Measurements from ENCODE around the gene SLC9A1. TPM values are rescaled to one million over a fixed set of nuclear protein-coding genes. Genes with fewer than 3 reads are reported as not detected.

The SLC9A1 gene
- total RNA-seq, 3 donors from 2014 or later, result 6.1 to 14.2 (median 13.8) TPM

- no peaks in the 10 kb centered on the region for H3K36me3 ChIP-seq
- no peaks in the 10 kb centered on the region for H3K9me3 ChIP-seq
- H3K27ac ChIP-seq, result no peak overlapping the region
- TF ChIP-seq CTCF (IDR thresholded peaks at IDR 0.05) (no peak), POLR2AphosphoS5 (IDR thresholded peaks at IDR 0.05) (no peak), POLR2A (IDR thresholded peaks at IDR 0.05) (no peak)
- H3K4me3 ChIP-seq, result no peak overlapping the region
- no peak for DNase-seq (ENCODE audit: low spot score in 2 of 2)
- H3K4me1 ChIP-seq, result no peaks in the 10 kb centered on the region
- intact Hi-C loops (cut with DNase I; ENCODE audit: low total_unique reads), result no loop called here
- no peaks in the 10 kb centered on the region for H3K27me3 ChIP-seq
Observed at GRCh38 chr1:27166351-27166802, 11.5 kb upstream of the SLC9A1 start.

- H3K27me3 ChIP-seq, result no peaks in the 10 kb centered on the region
- H3K4me3 ChIP-seq, result no peak overlapping the region
- TF ChIP-seq CTCF (IDR thresholded peaks at IDR 0.05) (no peak), POLR2A (IDR thresholded peaks at IDR 0.05) (no peak), POLR2AphosphoS5 (IDR thresholded peaks at IDR 0.05) (no peak)
- no peaks in the 10 kb centered on the region for H3K9me3 ChIP-seq
- no peak for DNase-seq (ENCODE audit: low spot score in 2 of 2)
- H3K36me3 ChIP-seq, result no peaks in the 10 kb centered on the region
- intact Hi-C loops (cut with DNase I; ENCODE audit: low total_unique reads), result no loop called here
- no peaks in the 10 kb centered on the region for H3K4me1 ChIP-seq
- H3K27ac ChIP-seq, result no peak overlapping the region
Observed at GRCh38 chr1:27163093-27163492, 8.2 kb upstream of the SLC9A1 start.

DNA sequence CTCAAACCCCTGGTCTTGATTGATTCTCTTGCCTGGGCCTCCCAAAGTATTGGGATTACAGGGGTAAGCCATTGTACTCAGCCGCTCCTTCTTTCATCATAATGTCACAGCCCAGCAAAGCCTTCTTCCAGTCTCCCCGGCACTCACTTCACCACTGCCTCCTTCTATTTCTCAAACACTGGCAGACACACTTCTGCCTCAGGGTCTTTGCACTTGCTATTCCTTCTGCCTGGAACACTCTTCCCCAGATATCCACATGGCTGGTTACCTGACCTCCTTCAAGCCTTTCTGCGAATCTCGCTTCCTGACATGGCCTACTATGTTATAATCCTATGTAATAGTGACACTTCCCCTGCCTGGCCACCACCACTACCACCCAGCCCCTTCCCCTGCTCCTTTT, 7.2 kb upstream of the SLC9A1 start:
- intact Hi-C loops (cut with DNase I; ENCODE audit: low total_unique reads), result no loop called here
- no peak for DNase-seq (ENCODE audit: low spot score in 2 of 2)

DNA sequence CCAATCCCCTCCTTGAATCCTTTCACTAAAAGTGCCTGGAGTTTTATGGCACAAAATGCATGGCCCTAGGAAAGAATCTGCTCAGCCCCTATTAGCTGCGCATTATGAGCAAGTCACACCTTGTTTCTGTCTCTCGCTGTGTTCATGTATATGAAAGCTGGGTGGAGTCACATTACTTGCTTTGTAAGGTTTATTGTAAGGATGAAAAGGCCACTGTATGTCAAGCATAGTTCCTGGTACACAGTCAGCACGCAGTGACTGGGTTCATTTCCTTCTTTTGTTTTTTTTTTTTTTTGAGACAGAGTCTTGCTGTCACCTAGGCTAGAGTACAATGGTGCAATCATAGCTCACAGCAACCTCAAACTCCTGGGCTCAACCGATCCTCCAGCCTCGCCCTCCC, 6.7 kb upstream of the SLC9A1 start:
- no peaks in the 10 kb centered on the region for H3K36me3 ChIP-seq
- H3K27me3 ChIP-seq, result no peaks in the 10 kb centered on the region
- TF ChIP-seq POLR2A (IDR thresholded peaks at IDR 0.05), result no peak
- no peak for TF ChIP-seq POLR2AphosphoS5 (IDR thresholded peaks at IDR 0.05)
- no peak for TF ChIP-seq CTCF (IDR thresholded peaks at IDR 0.05)
- intact Hi-C loops (cut with DNase I; ENCODE audit: low total_unique reads), result no loop called here
- peak overlapping the region in 1 of 2 donors; percentile 62 for H3K27ac ChIP-seq
- DNase-seq (ENCODE audit: low spot score in 2 of 2), result no peak
- no peak overlapping the region for H3K4me3 ChIP-seq
- no peaks in the 10 kb centered on the region for H3K9me3 ChIP-seq
- no peaks in the 10 kb centered on the region for H3K4me1 ChIP-seq

More for the DNA sequence above, 7.2 kb upstream of the SLC9A1 start:
- Histone ChIP-seq H3K27ac (peak overlapping the region in 1 of 2 donors; percentile 61), H3K36me3 (no peaks in the 10 kb centered on the region), H3K4me3 (no peak overlapping the region), H3K9me3 (no peaks in the 10 kb centered on the region), H3K27me3 (no peaks in the 10 kb centered on the region), H3K4me1 (no peaks in the 10 kb centered on the region)
- TF ChIP-seq POLR2AphosphoS5 (IDR thresholded peaks at IDR 0.05), result no peak
- TF ChIP-seq CTCF (IDR thresholded peaks at IDR 0.05), result no peak
- no peak for TF ChIP-seq POLR2A (IDR thresholded peaks at IDR 0.05)

- intact Hi-C loops (cut with DNase I; ENCODE audit: low total_unique reads), result loop anchor here (5.0 kb wide), 1 partner anchor 285 kb away; no protein-coding TSS in a partner anchor
- no peak for DNase-seq (ENCODE audit: low spot score in 2 of 2)
- Histone ChIP-seq H3K4me1 (peaks cover 0 to 21% of the 10 kb centered on the region in 2 donors), H3K4me3 (no peak overlapping the region), H3K27me3 (no peaks in the 10 kb centered on the region), H3K27ac (peak overlapping the region in 1 of 2 donors; percentile 36), H3K36me3 (no peaks in the 10 kb centered on the region), H3K9me3 (no peaks in the 10 kb centered on the region)
- TF ChIP-seq CTCF (IDR thresholded peaks at IDR 0.05), result no peak
- no peak for TF ChIP-seq POLR2A (IDR thresholded peaks at IDR 0.05)
- no peak for TF ChIP-seq POLR2AphosphoS5 (IDR thresholded peaks at IDR 0.05)
Observed at GRCh38 chr1:27157194-27157593, 2.3 kb upstream of the SLC9A1 start.

All from breast epithelium (tissue), 4 donors.